Measurements from ENCODE around the gene CD274.
"Not testable (repeated sequence)": the region's sequence is repeated elsewhere in the genome, so short reads cannot be mapped to it uniquely, and the experiment has no call there.

The CD274 gene

DNA sequence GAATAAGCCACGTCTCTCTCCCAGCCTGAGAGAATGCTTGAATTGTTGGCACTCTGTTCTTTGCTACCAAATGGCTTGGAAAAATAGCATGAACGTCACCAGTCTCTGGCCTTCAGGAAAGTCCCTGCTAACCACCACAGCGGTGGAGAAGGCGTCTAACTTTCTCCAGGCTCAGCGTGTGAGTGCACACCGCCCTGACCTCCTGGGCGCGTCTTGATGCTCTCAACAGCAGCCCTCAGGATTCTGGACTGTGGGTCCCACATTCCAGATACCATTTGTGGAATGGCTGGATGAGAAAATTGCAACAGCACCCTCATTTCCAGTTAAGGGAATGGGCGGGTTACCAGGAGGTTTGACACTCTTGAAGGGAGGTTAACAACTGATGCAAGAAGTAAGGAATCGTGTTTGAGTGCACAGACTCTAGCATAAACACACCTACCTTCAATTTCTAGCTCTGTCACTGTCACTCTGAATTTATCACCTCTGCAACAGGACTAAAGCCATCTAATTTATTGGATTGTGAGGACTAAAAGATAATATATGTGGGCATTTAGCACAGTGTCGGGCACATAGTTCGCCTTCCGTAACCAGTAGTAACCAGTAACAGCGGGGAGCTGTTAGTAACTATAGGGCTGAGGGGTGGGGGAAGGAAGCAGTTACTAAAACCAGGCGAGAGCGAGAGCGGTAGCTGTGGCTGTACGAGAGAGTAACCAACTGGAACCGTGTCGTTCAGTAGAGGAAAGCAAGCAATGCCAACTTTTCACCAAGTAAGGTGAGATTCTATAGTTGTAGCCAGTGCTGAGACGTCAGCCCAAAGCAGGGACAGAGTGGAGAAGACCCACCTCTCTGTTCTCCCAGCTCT, 11.8 kb upstream of the CD274 start:
- peak; percentile 16 for DNase-seq (ENCODE audit: low read depth, low spot score)

DNA sequence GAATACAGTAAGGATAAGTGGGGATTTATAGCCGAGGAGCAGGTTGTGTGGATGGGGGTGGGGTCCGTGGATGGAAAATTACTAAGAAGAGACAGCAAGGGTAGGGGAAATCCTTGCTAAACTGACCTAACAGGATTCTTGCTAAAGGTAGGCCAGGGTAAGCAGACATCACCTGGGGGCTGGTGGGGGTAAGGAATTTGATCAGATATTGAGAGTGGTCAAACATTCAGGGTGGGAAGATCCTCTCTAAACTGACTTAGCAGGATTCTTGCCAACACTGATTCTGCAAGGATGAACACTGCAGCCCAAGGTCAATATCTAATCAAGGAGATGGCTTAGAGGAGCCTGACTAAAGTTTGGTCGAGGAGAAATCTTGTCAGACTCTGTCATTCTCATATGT, 9.9 kb upstream of the CD274 start:
- peak; percentile 70 for DNase-seq (ENCODE audit: low read depth, low spot score)

DNA sequence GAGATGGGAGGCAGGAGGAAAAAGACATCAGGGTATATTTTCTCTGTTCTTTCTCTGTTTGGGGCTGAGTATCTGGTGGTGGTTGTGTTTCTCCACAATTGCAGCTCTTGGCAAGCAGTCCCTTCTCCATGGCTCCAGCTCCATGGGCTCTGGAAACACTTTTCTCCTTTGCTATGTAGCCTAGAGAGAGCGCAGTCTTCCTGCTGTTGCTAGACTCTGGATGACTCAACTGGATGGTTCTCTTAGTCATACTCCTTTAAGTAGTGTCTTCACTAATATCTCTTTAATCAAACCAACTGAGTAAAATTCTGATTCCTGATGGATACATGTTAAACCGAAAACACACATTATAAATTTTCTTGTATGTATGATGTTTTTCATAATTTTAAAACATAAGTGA, 9.3 kb upstream of the CD274 start:
- no peak for DNase-seq (ENCODE audit: low read depth, low spot score)

DNA sequence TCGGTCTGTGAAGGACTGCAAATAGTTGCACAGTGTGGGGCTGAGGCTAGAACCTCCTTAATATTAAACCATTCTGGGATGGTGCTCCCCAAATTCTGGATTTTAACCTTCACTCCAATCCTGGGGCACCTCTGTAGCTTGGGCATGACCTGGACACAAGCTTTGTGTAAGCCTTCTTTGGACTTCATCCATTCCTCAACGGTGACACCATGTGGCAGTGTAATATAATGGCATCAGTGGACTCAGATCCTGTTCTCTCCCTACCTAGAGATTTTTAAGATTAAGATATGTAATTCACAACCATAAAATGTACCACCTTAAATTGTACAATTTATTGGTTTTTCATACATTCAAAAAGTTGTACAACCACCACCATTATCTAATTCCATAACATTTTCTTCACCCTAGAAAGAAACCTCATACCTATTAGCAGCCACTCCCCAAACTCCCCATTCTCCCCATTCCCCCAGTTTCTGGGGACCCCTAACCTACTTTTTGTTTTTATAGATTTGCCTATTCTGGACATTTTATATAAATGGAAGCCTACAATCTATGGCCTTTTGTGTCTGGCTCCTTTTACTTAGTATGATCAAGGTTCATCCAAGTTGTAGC, 7.8 kb upstream of the CD274 start:
- DNase-seq (ENCODE audit: low read depth, low spot score) = no peak

DNA sequence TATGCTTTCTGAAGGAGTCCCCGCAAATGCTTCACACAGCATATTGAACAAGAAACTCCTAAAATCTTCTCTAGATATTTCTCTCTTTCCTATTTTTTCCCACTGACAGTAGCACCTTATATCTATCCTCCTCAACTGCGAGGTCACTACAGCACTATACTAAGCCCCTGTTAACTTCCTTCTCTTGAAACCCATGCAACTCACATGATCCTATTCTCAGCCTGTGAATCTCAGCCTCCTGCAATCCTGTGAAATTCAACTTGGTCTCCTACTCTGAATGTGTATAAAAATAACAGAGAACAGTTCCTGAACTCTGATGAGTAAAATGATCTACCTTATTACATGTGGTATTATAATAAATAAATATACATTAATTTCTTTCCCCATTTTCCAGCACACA, 6.5 kb upstream of the CD274 start:
- DNase-seq (ENCODE audit: low read depth, low spot score) = no peak

DNA sequence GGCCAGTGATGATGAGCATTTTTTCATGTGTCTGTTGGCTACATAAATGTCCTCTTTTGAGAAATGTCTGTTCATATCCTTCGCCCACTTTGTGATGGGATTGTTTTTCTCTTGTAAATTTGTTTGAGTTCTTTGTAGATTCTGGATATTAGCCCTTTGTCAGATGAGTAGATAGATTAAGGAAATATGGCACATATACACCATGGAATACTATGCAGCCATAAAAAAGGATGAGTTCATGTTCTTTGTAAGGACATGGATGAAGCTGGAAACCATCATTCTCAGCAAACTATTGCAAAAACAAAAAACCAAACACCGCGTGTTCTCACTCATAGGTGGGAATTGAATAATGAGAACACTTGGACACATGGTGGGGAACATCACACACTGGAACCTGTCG, 5.2 kb upstream of the CD274 start:
- not testable (repeated sequence) for DNase-seq (ENCODE audit: low read depth, low spot score)

DNA sequence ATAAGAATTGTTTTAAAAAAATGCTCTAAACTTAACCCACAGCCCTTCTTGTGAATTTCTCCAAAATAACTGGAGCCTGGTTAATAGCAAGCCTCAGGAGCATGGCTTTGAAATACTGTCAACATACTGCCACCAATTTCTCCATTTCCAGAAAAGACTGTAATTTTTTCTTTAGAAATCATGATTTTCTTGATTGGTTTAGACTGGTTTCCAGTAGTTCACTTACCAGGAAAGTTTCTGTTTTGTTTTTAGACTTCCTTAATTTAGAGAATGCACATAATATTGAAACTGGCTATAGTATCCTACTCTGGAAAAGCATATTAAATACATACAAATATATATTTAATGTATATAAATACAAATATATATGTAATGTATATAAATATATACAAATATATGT, 4.5 kb upstream of the CD274 start:
- no peak for DNase-seq (ENCODE audit: low read depth, low spot score)

DNA sequence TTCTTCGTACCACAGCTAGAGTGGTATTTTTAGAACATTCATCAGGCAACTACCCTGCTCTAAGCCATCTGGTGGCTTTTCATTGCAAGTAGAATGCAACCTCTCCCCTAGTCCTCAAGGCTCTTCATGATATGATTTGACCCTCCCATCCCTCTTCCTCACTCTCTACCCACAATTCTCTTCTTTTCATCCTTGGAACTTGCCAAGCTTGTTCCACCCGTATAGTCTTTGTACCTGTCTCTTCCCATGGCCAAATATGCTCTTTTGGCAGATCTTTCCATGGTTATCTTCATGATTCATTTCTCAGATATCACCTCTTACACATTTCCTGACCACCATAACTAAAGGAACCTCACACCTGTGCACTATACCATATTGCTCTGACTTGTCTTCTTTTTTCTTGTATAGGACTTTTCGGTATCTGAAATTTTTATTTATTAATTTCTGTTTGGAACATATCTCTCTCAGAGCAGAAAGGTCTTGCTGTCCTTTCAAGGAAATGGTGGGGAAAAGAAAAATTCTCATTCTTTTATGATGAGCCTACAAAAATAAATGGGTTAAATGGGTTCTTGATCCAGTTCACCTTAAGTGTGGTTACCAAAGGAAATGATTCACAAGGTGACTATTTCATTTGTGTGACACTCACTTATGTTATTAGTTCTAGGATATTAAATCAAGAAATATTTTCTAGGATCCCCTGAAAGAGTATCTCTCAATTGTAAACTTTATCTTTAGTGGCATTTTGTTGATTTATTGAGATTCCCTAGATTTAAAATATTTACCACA, 3.7 kb upstream of the CD274 start:
- DNase-seq (ENCODE audit: low read depth, low spot score) = no peak

DNA sequence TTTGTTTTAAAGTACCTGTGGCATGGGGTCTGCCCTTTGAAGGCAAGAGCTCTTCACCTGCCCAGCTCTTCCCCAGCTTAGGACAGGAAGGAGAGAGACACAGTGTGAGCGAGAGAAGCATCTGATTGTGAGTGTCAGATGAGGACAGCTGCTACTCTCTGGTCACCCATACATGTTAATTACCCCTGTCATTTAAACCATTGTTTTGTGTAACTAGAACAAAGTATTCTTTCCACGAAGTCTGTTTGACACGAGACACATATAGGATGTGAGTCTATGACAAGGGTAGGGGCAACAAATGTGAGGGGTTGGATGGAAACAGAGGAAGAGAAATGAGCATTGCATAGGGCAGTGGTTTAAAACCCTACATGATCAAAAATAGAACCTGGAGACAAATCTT, 3.0 kb upstream of the CD274 start:
- no peak for DNase-seq (ENCODE audit: low read depth, low spot score)

DNA sequence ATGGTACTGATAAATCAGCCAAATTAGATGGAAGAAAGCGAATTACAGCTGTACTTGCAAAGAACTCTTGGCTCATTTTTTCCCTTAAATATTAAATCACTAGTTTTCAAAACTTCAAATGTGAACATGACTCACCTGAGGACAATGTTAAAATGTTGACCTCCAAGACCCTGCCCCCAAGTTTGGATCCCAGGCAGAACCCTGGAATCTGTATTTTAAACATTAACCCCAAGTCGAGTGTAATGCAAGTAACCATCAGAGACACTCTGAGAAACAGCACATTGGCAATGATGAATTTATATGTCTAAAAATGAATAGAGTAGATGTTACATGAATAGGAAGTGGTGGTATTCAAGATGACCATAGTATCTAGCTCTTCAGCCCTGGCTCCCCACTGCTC, 2.3 kb upstream of the CD274 start:
- DNase-seq (ENCODE audit: low read depth, low spot score) = no peak

DNA sequence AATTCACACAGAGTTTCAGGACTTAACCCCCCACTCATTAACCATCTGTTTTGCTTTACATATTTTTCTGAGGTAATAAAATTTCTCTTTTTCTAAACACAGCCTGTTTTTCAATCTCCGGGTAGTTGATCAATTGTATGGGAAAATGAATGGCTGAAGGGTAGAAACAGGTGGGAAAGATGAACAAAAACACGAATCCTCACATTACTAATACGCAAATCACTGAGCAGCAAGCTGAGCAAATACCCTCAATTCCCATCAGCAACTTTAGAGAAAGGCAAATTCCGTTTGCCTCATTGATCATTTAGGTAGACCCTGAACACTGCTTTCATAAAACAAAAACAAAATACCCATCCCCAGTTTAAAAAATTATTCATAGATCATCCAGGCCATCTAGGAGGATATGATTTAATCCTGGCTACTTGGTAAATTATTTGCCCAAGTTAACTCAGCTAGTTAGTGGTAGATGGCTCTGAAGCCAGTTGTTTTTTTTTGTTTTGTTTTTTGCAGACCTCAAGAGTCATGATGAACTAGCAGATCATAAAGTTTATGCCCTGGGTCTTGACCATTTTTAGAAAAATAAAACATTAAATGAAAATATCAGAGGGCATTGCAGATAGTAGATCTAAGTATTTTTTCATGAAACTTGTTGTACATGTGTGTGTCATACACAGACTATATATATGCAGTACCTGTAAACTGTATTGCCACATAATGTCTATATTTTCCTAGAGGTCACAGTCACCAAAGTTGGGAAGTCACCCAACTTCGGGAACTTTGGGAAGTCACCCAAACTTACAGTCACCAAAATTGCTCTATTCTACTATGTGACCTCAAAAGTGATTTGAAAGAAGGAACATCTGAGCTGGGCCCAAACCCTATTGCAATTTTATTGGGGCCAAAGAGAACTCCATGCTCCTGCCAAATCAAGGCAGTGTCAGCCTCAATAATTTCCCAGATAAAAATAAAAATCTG, 1.6 kb upstream of the CD274 start:
- no peak for DNase-seq (ENCODE audit: low read depth, low spot score)

DNA sequence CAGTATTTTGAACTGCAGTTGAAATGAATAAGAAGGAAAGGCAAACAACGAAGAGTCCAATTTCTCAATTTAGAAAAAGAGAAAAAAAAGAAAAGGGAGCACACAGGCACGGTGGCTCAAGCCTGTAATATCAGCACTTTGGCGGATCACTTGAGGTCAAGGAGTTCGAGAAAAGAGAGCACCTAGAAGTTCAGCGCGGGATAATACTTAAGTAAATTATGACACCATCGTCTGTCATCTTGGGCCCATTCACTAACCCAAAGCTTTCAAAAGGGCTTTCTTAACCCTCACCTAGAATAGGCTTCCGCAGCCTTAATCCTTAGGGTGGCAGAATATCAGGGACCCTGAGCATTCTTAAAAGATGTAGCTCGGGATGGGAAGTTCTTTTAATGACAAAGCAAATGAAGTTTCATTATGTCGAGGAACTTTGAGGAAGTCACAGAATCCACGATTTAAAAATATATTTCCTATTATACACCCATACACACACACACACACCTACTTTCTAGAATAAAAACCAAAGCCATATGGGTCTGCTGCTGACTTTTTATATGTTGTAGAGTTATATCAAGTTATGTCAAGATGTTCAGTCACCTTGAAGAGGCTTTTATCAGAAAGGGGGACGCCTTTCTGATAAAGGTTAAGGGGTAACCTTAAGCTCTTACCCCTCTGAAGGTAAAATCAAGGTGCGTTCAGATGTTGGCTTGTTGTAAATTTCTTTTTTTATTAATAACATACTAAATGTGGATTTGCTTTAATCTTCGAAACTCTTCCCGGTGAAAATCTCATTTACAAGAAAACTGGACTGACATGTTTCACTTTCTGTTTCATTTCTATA, 602 bp upstream of the CD274 start:
- DNase-seq (ENCODE audit: low read depth, low spot score) = no peak

DNA sequence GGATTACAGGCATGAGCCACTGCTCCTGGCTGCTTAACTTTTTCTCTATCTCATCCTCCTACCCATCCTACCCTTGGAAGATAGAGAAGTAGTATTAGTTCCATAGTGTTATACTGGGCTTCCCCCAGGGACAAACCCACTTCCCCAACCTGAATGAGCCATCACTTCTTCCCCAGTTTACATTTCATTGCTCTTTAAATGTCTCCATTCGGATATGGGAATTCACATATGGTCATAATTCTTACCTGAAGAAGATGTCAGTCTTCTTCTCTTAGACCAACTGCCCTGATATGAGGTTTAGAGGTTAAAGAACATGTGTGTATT, 1.9 kb downstream of the CD274 start:
- no peak for DNase-seq (ENCODE audit: low read depth, low spot score)

DNA sequence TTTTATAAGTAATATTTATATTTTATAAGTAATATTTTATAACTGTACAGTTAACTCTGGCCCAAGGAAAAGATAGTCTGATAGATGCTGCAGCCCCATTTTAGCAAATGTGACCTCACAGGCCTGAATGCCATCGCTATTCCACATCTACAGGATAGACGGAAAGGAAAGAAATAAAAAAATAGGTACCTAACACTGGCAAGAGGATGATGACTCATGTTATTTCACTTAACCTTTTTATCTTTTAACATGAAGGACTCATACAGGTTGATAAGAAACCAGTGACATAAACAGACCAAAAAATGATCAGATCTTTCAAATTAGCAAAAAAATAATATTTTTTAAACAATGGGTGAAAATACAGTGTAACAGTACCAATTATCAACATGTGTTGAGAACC, 2.7 kb downstream of the CD274 start:
- no peak for DNase-seq (ENCODE audit: low read depth, low spot score)

DNA sequence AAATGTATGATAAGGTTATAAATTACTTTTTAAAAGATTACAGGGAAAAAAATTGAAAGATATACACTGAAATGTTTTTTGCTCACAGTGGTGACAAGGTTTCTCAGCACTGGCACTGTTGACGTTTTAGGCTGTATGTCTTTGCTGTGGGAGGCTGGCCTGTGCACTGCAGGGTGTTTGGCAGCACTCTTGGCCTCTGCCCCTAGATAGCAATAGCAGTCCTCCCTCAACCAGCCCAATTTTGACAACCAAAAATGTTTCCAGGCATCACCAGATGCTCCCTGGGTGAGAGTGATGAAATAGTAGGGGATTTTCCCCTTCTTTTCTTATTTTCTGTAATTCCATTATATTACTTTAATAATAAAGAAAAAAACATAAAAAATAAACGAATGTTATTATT, 3.3 kb downstream of the CD274 start:
- no peak for DNase-seq (ENCODE audit: low read depth, low spot score)

DNA sequence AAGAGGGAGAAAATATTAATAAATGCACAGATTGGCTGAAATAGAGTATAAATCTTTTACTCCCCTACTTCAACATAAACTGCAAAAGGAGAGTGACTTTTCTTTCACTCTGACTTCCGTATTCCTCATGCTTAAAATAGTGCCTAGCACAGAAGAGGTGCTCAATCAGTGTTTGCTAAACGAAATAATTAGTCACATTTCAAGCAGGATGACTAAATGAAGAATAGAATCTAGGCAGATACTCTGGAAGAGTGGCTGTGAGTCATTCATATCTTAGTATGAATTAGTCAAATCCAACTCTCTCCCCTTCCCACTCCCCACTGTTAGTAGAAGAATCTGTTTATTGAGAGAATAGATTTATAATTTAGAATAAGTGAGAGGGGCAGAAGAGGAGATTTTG, 4.8 kb downstream of the CD274 start:
- no peak for DNase-seq (ENCODE audit: low read depth, low spot score)

DNA sequence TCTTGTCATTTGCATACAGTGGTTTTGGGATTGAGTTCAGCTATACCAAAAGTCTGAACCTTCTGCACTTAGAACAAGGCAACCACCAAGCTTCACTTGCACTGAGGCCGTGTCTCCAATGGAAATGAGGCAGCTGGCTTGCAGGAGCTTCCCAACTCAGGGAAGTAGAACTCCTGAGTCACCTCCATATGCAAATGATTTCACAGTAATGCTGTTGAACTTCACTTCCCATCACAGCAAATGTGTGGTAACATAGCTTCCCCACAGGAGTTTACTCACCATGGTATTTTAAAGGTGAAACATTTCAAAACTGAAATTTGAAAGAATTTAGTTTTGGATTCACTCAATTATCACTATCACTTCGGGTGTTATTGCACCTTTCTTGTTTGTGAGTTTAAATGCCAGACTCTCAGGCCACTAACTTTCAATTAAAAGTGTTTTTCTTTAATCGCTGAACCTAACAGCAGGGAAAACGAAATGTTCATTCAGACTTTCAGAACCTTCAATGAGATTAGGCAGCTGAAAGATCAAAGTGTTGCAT, 9.0 kb downstream of the CD274 start:
- no peak for DNase-seq (ENCODE audit: low read depth, low spot score)

DNA sequence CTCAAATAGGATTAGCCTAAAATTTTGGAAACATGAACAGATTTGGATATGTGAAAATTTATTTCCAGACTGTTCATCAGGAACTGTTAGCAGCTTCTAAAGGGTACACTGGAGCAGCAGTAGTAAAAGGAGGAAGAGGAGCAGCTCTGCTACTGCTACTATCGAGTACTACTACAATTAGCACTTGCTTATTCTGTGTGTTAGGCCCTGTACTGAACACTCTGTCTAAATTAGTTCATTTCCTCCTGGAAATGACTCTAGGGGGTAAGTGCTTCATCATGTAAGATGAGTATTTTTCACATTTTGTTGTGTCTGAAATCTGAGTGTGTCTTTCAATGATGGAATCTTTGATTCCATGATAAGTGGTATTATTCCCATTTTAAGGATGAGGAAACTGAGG, 9.8 kb downstream of the CD274 start:
- DNase-seq (ENCODE audit: low read depth, low spot score) = no peak

DNA sequence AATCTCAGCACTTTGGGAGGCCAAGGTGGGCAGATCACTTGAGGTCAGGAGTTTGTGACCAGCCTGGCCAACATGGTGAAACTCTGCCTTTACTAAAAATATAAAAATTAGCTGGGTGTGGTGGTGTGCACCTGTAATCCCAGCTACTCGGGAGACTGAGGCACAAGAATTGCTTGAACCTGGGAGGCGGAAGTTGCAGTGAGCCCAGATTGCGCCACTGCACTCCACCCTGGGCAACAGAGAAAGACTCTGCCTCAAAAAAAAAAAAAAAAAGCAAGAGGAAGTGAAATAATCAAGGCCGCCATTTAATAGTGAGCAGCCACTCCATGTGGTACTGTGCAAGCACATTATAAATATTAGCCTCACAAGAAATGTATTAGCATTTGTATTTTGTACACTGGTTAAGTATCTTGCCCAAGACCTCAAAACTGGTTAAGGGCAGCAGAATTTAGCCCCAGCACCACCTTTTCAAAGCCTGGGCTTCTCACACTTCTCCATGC, 14.5 kb downstream of the CD274 start:
- not testable (repeated sequence) for DNase-seq (ENCODE audit: low read depth, low spot score)

DNA sequence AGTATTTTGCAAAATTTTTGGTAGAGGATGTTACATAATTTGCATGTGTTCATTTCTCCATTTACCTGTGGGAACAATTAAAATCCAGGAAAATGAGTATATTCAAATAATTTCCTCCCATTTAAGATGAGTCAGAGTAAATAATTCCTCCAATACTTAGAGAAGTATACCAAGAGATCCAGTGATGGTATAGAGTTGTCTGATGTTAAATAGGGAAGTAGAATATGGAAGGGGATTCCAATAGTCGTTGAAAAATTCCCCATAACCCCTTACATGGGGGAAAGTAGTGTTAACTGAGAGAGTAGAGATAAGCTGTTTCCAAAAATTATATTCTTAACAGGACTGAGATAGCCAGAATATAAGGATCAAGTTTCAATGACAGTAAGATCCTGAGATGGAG, 15.7 kb downstream of the CD274 start:
- DNase-seq (ENCODE audit: low read depth, low spot score) = no peak

Measured in ELF-1 (cell line).